Thymus (tissue), 11 donors: ENCODE results near the gene GNAS. TPM values are rescaled to one million over a fixed set of nuclear protein-coding genes. Genes with fewer than 3 reads are reported as not detected.

Experiments used
- DNase-seq, 9 donors: peaks; one replicate each; pipeline ENCODE4 v3.0.0-alpha.2; 2013; ENCODE audit warnings: low spot score in 9 of 9, low read depth in 6 of 9, missing footprints in 1 of 9
- H3K27ac ChIP-seq, 2 donors: one replicate each; pipeline ENCODE4 v1.5.1; 2013; ENCODE audit warnings: control low read depth in 1 of 2, low read depth in 1 of 2, low read length in 1 of 2, mild to moderate bottlenecking in 1 of 2, moderate library complexity in 1 of 2
- H3K27me3 ChIP-seq, 2 donors: one replicate each; pipeline ENCODE4 v1.5.1; 2013; ENCODE audit warnings: low read length in 1 of 2; ENCODE audit not compliant: control insufficient read depth in 2 of 2, insufficient read depth in 1 of 2
- H3K36me3 ChIP-seq, 2 donors: one replicate each; pipeline ENCODE4 v1.5.1; 2013; ENCODE audit warnings: low read length in 1 of 2, mild to moderate bottlenecking in 1 of 2, moderate library complexity in 1 of 2; ENCODE audit not compliant: control insufficient read depth in 2 of 2, insufficient read depth in 2 of 2
- H3K4me1 ChIP-seq, 2 donors: one replicate each; pipeline ENCODE4 v1.5.1; 2013; ENCODE audit warnings: low read length in 2 of 2; ENCODE audit not compliant: control insufficient read depth in 2 of 2, insufficient read depth in 2 of 2
- H3K4me3 ChIP-seq, 2 donors: one replicate each; pipeline ENCODE4 v1.5.1; 2013; ENCODE audit warnings: low read length in 2 of 2, control low read depth in 1 of 2, mild to moderate bottlenecking in 1 of 2
- H3K9me3 ChIP-seq, 2 donors: one replicate each; pipeline ENCODE4 v1.5.1; 2013; ENCODE audit warnings: low read length in 1 of 2, mild to moderate bottlenecking in 1 of 2; ENCODE audit not compliant: control insufficient read depth in 2 of 2, insufficient read depth in 1 of 2
- WGBS: extraction: QIAGEN DNeasy Blood & Tissue Kit; methylation state at CpG from one replicate; pipeline ENCODE4 v1.1.7; 2013; 5-methylcytosine and 5-hydroxymethylcytosine counted together
- polyA plus RNA-seq: library from polyadenylated mRNA; stranded (reverse); fragments of 200-250 nt; gene quantifications from one replicate; pipeline ENCODE4 v1.2.3, GENCODE V29; 2013
- total RNA-seq: library from RNA; stranded (reverse); fragments of 120-200 nt; gene quantifications from one replicate; pipeline ENCODE4 v1.2.4, GENCODE V29; 2013
- donor health status: healthy.

Gene GNAS
- total and polyA plus RNA-seq, 2 donors, result 434 to 700 TPM

GRCh38 chr20:58892932-58893224 is 40.4 kb downstream of the GNAS start:
- Histone ChIP-seq H3K4me3 (peak overlapping the region; percentile 78 to 98), H3K27ac (peak overlapping the region; percentile 98 to 99), H3K27me3 (no peaks in the 10 kb centered on the region), H3K4me1 (peaks cover 11 to 24% of the 10 kb centered on the region in 2 donors), H3K9me3 (peaks cover 0 to 5% of the 10 kb centered on the region in 2 donors), H3K36me3 (peaks cover 12 to 25% of the 10 kb centered on the region in 2 donors)
- 3% methylated on average over 1 of the region's 1 CpG for WGBS
- no peak for DNase-seq

DNA sequence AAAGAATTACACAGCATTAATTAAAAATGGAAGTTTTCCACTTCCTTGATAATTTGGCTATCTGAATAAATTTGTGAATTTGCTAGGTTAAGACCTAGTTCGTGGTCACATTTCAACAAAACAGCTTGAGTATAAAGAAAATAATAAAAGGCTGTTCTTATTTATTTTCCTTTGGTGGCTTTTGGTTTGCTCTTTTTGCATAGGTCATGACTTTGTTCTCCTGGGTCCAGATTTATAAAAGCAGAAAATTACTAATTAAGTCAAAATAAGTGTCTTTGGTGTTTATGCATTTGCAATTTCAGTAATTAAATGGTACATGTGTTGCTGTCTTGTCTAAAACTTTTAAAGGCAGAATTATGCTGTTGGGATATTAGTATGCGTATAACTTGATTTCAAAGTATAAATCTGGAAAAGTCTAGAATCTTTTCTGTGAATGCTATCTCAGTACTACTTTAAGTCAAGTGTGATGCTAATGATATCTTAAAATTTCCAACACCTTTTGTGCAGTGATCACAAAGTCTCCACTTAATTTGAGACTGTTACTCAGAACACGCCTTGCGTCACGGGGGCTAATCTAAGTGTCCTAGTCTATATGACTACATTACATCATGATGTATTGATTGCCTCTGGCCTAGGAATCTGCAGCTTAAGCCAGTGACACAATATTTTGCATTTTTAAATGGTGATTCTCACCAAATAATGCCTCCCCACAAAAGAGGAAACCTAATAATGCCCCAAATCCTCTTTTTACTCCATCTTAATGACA is 41.0 kb downstream of the GNAS start:
- Histone ChIP-seq H3K36me3 (peaks cover 14 to 29% of the 10 kb centered on the region in 2 donors), H3K4me3 (peak overlapping the region in 1 of 2 donors; percentile 78), H3K27ac (peak overlapping the region in 1 of 2 donors; percentile 99), H3K27me3 (no peaks in the 10 kb centered on the region), H3K9me3 (peaks cover 0 to under 1% of the 10 kb centered on the region in 2 donors), H3K4me1 (peaks cover 12 to 24% of the 10 kb centered on the region in 2 donors)
- WGBS, result 71% methylated on average over 5 of the region's 5 CpGs
- DNase-seq, result no peak

DNA sequence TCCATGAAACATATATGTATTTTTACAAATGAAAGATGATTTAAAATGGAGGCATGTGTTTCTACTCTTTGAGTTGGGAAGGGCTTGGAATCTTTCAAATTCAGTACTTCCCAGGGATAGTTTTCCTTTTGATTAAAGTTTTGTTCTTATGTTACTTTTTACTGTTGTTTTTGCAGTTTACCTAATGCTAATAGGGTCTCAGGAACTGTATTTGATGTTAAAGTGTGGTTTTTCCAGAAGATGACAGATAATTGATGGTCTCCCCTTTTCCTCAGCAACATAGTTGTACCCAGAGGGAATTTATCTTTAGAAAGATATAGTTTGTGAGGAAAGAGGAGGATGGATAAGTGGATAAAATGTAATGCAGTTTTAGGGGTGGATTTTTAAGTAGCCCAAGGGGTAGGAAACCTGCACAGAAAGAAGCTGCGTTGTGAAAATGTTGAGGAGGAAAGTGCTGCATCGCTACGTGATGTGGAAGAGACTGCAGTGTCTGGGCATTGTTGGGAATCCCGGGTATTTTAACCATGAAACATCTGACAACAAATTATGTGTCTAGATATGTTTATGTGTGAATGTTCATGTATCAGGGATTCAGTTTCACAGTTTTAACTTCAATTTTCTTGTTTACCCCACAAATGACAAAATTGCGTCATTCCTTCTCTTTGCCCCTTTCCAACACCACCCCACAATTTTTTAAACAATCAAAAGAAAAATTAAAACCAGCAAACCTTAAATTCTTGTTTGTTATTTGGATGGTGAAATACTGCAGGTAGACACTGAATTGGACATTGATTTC is 42.3 kb downstream of the GNAS start:
- no peaks in the 10 kb centered on the region for H3K9me3 ChIP-seq
- H3K4me3 ChIP-seq, result no peak overlapping the region
- peaks cover 22 to 39% of the 10 kb centered on the region in 2 donors for H3K36me3 ChIP-seq
- DNase-seq, result no peak
- H3K27ac ChIP-seq, result peak overlapping the region in 1 of 2 donors; percentile 37
- H3K27me3 ChIP-seq, result no peaks in the 10 kb centered on the region
- peaks cover 14 to 21% of the 10 kb centered on the region in 2 donors for H3K4me1 ChIP-seq
- WGBS, result 54% methylated on average over 5 of the region's 5 CpGs

GRCh38 chr20:58895448-58896180 is 43.1 kb downstream of the GNAS start:
- peaks cover 27 to 47% of the 10 kb centered on the region in 2 donors for H3K36me3 ChIP-seq
- H3K27me3 ChIP-seq, result no peaks in the 10 kb centered on the region
- H3K9me3 ChIP-seq, result no peaks in the 10 kb centered on the region
- H3K4me3 ChIP-seq, result no peak overlapping the region
- no peak for DNase-seq
- H3K4me1 ChIP-seq, result peaks cover 14 to 18% of the 10 kb centered on the region in 2 donors
- WGBS, result 91% methylated on average over 13 of the region's 13 CpGs
- H3K27ac ChIP-seq, result peak overlapping the region in 1 of 2 donors; percentile 10

DNA sequence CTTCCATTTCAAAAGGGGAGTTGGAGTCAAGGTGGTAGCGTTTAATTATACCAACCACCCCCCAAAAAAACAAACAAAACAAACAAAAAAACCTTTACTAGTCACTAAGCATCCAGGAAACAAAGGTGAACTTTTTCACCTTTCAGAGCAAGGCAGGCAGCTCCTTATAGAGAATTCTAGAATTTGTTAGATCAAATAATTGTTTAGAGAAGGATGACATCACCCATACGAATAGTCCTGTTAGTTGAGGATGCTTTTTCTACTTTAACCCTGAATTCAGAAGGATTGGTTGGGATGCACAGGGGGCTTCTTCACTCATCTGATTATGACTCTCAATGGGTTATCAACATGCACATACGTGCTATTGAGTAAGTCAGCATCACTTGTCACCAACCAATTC is 44.3 kb downstream of the GNAS start:
- Histone ChIP-seq H3K27me3 (no peaks in the 10 kb centered on the region), H3K36me3 (peaks cover 31 to 55% of the 10 kb centered on the region in 2 donors), H3K4me3 (no peak overlapping the region), H3K27ac (no peak overlapping the region), H3K9me3 (no peaks in the 10 kb centered on the region), H3K4me1 (peaks cover 14 to 18% of the 10 kb centered on the region in 2 donors)
- WGBS, result 95% methylated on average over 3 of the region's 3 CpGs
- no peak for DNase-seq

GRCh38 chr20:58897488-58897887 is 45.0 kb downstream of the GNAS start:
- Histone ChIP-seq H3K4me3 (no peak overlapping the region), H3K4me1 (peaks cover 14 to 18% of the 10 kb centered on the region in 2 donors), H3K27ac (no peak overlapping the region), H3K9me3 (no peaks in the 10 kb centered on the region), H3K36me3 (peaks cover 31 to 62% of the 10 kb centered on the region in 2 donors), H3K27me3 (no peaks in the 10 kb centered on the region)
- DNase-seq, result no peak
- 93% methylated on average over 4 of the region's 4 CpGs for WGBS

- Histone ChIP-seq H3K27me3 (no peaks in the 10 kb centered on the region), H3K9me3 (no peaks in the 10 kb centered on the region), H3K36me3 (peaks cover 40 to 74% of the 10 kb centered on the region in 2 donors), H3K4me1 (peaks cover 11 to 17% of the 10 kb centered on the region in 2 donors), H3K4me3 (no peak overlapping the region), H3K27ac (no peak overlapping the region)
- 97% methylated on average over 15 of the region's 15 CpGs for WGBS
- DNase-seq, result no peak
Measured at GRCh38 chr20:58898629-58899408, 46.3 kb downstream of the GNAS start.

GRCh38 chr20:58899512-58899911 is 47.0 kb downstream of the GNAS start:
- peaks cover 10 to 15% of the 10 kb centered on the region in 2 donors for H3K4me1 ChIP-seq
- H3K9me3 ChIP-seq, result no peaks in the 10 kb centered on the region
- no peak for DNase-seq
- no peak overlapping the region for H3K27ac ChIP-seq
- peaks cover 47 to 81% of the 10 kb centered on the region in 2 donors for H3K36me3 ChIP-seq
- H3K27me3 ChIP-seq, result no peaks in the 10 kb centered on the region
- no peak overlapping the region for H3K4me3 ChIP-seq
- WGBS, result 97% methylated on average over 10 of the region's 10 CpGs
